Gastrocnemius medialis (tissue), 4 donors: ENCODE data around the gene UPK1A. TPM values are rescaled to one million over a fixed set of nuclear protein-coding genes. Genes with fewer than 3 reads are reported as not detected.

Source experiments
- ATAC-seq, 2 donors: fragments of 150-250 bp; one replicate each; pipeline ENCODE4 v1.9.1; 2016
- DNase-seq, 2 donors: peaks; one replicate each; pipeline ENCODE4 v3.0.0-alpha.2; 2019
- H3K27ac ChIP-seq, 4 donors: fragments of 200-600 bp; sonication (generic); 1 replicate in 1 of 4; 2 replicates in 3 of 4; pipeline ENCODE4 v1.5.1; 2016 to 2018; ENCODE audit warnings: mild to moderate bottlenecking in 2 of 4, moderate library complexity in 1 of 4
- H3K27me3 ChIP-seq, 3 donors: fragments of 200-600 bp; sonication (generic) in 2 of 3; 1 replicate in 1 of 3; 2 replicates in 2 of 3; pipeline versions ENCODE4 v1.5.1 to v1.6.0; 2016 to 2019; ENCODE audit warnings: mild to moderate bottlenecking in 1 of 3, moderate library complexity in 1 of 3
- H3K36me3 ChIP-seq, 2 donors: fragments of 200-600 bp; sonication (generic) in 1 of 2; one replicate each; pipeline ENCODE4 v1.5.1; 2017 to 2018
- H3K4me1 ChIP-seq, 2 donors: fragments of 200-600 bp; sonication (generic) in 1 of 2; one replicate each; pipeline ENCODE4 v1.5.1; 2016 to 2017; ENCODE audit warnings: mild to moderate bottlenecking in 2 of 2
- H3K4me3 ChIP-seq, 4 donors: fragments of 200-600 bp; sonication (generic) in 3 of 4; 1 replicate in 1 of 4; 2 replicates in 3 of 4; pipeline ENCODE4 v1.5.1; 2016 to 2019; ENCODE audit warnings: mild to moderate bottlenecking in 2 of 4
- H3K9me3 ChIP-seq, 3 donors: fragments of 200-600 bp; sonication (generic) in 2 of 3; 1 replicate in 1 of 3; 2 replicates in 2 of 3; pipeline ENCODE4 v1.5.1; 2016 to 2019
- CTCF ChIP-seq, 5 experiments: fragments of 450-650 bp in 3 of 5; fragments of 200-600 bp in 2 of 5; sonication (generic) in 2 of 5; IDR thresholded peaks in 4 of 5; conservative IDR thresholded peaks in 1 of 5; 1 replicate in 4 of 5; 2 replicates in 1 of 5; pipeline ENCODE4 v1.5.1; 2016 to 2019; ENCODE audit warnings: antibody characterized with exemption in 5 of 5, mild to moderate bottlenecking in 3 of 5, moderate library complexity in 3 of 5
- POLR2A ChIP-seq, 2 donors: fragments of 450-650 bp; IDR thresholded peaks; one replicate each; pipeline ENCODE4 v1.6.1; 2017; ENCODE audit warnings: antibody characterized with exemption in 2 of 2, mild to moderate bottlenecking in 2 of 2, moderate library complexity in 2 of 2
- in situ Hi-C, 4 donors: fragments of 200-750 bp; cut with MboI; loops; one replicate each; pipeline versions ENCODE4 v1.15.0 to v1.8.0; 2017; ENCODE audit warnings: low sequenced_read_pairs in 4 of 4
- intact Hi-C: fragments of 100-400 bp; cut with DNase I; formaldehyde crosslinking; loops from one replicate; pipeline ENCODE4 v1.15.1; 2023; ENCODE audit warnings: low total_unique reads
- total RNA-seq, 4 donors: library from RNA; depleted of rRNA; stranded (reverse); fragments of >200 nt; gene quantifications; one replicate each; pipeline versions ENCODE4 v1.1.0 to v1.2.3, GENCODE V29; 2016

Gene UPK1A
- total RNA-seq, 4 donors from 2014 or later: not detected

- no peak overlapping the region for H3K27ac ChIP-seq
- no peak for TF ChIP-seq POLR2A (IDR thresholded peaks at IDR 0.05)
- no peak for TF ChIP-seq CTCF (IDR thresholded peaks at IDR 0.05 in 4 of 5, conservative IDR thresholded peaks at IDR 0.05 in 1 of 5)
- no peaks in the 10 kb centered on the region for H3K4me1 ChIP-seq
- no peak overlapping the region for H3K4me3 ChIP-seq
- DNase-seq (no peak), ATAC-seq (no peak)
- no peaks in the 10 kb centered on the region for H3K36me3 ChIP-seq
- in situ Hi-C loops: loop anchor here in 1 of 4 donors (25.0 kb wide), 1 partner anchor 171 kb away; the partner anchor contains the start of genes GAPDHS, SBSN and TMEM147
- no peaks in the 10 kb centered on the region for H3K27me3 ChIP-seq
- no peaks in the 10 kb centered on the region for H3K9me3 ChIP-seq
- intact Hi-C loops: no loop called here
Measured at GRCh38 chr19:35708391-35708790, 42.1 kb downstream of the UPK1A start.

GRCh38 chr19:35710784-35711723 is 44.7 kb downstream of the UPK1A start:
- intact Hi-C loops: loop anchor here (5.0 kb wide), 1 partner anchor 66 kb away; the partner anchor contains the start of gene ARHGAP33
- in situ Hi-C loops: loop anchor here in 3 of 4 donors (10.0 to 25.0 kb wide), 3 partner anchors 166 to 224 kb away; partner anchors contain the start of genes TMEM147 (in 2 of the 3), GAPDHS (in 1 of the 3), LRFN3 (in 1 of the 3) and SBSN (in 1 of the 3)
- no peak for DNase-seq

GRCh38 chr19:35712567-35713505 is 46.5 kb downstream of the UPK1A start:
- H3K36me3 ChIP-seq: no peaks in the 10 kb centered on the region
- H3K4me1 ChIP-seq: peaks cover 8 to 11% of the 10 kb centered on the region in 2 donors
- no peak overlapping the region for H3K4me3 ChIP-seq
- intact Hi-C loops (loop anchor here (5.0 kb wide), 1 partner anchor 64 kb away; the partner anchor contains the start of gene ARHGAP33), in situ Hi-C loops (loop anchor here in 3 of 4 donors (10.0 to 25.0 kb wide), 3 partner anchors 168 to 222 kb away; partner anchors contain the start of genes TMEM147 (in 2 of the 3), GAPDHS (in 1 of the 3), LRFN3 (in 1 of the 3) and SBSN (in 1 of the 3))
- no peak for TF ChIP-seq POLR2A (IDR thresholded peaks at IDR 0.05)
- no peak for TF ChIP-seq CTCF (IDR thresholded peaks at IDR 0.05 in 4 of 5, conservative IDR thresholded peaks at IDR 0.05 in 1 of 5)
- H3K27me3 ChIP-seq: no peaks in the 10 kb centered on the region
- no peak overlapping the region for H3K27ac ChIP-seq
- no peaks in the 10 kb centered on the region for H3K9me3 ChIP-seq
- ATAC-seq (no peak), DNase-seq (no peak)

More at GRCh38 chr19:35710784-35711723, 44.7 kb downstream of the UPK1A start:
- ATAC-seq: no peak
- TF ChIP-seq POLR2A (IDR thresholded peaks at IDR 0.05): no peak
- no peak for TF ChIP-seq CTCF (IDR thresholded peaks at IDR 0.05 in 4 of 5, conservative IDR thresholded peaks at IDR 0.05 in 1 of 5)
- no peaks in the 10 kb centered on the region for H3K9me3 ChIP-seq
- H3K4me1 ChIP-seq: peaks cover 6 to 9% of the 10 kb centered on the region in 2 donors
- no peaks in the 10 kb centered on the region for H3K36me3 ChIP-seq
- no peak overlapping the region for H3K4me3 ChIP-seq
- no peak overlapping the region for H3K27ac ChIP-seq
- H3K27me3 ChIP-seq: no peaks in the 10 kb centered on the region

GRCh38 chr19:35713506-35713850 is 47.2 kb downstream of the UPK1A start:
- ATAC-seq (no peak), DNase-seq (no peak)
- Histone ChIP-seq H3K4me1 (peaks cover 8 to 12% of the 10 kb centered on the region in 2 donors), H3K27ac (no peak overlapping the region), H3K27me3 (no peaks in the 10 kb centered on the region), H3K9me3 (no peaks in the 10 kb centered on the region), H3K4me3 (no peak overlapping the region), H3K36me3 (no peaks in the 10 kb centered on the region)
- no peak for TF ChIP-seq POLR2A (IDR thresholded peaks at IDR 0.05)
- no peak for TF ChIP-seq CTCF (IDR thresholded peaks at IDR 0.05 in 4 of 5, conservative IDR thresholded peaks at IDR 0.05 in 1 of 5)
- intact Hi-C loops (loop anchor here (5.0 kb wide), 1 partner anchor 64 kb away; the partner anchor contains the start of gene ARHGAP33), in situ Hi-C loops (loop anchor here in 3 of 4 donors (10.0 to 25.0 kb wide), 3 partner anchors 169 to 221 kb away; partner anchors contain the start of genes TMEM147 (in 2 of the 3), GAPDHS (in 1 of the 3), LRFN3 (in 1 of the 3) and SBSN (in 1 of the 3))
